IPS-11a (cell line): Measurements from ENCODE around the gene APOC1.
"Not testable (repeated sequence)": the region's sequence is repeated elsewhere in the genome, so short reads cannot be mapped to it uniquely, and the experiment has no call there.

ENCODE experiments used
- H3K4me3 ChIP-seq: one replicate; pipeline ENCODE4 v1.5.1; 2013; ENCODE audit warnings: low read depth, low read length, control low read depth

Gene APOC1

DNA sequence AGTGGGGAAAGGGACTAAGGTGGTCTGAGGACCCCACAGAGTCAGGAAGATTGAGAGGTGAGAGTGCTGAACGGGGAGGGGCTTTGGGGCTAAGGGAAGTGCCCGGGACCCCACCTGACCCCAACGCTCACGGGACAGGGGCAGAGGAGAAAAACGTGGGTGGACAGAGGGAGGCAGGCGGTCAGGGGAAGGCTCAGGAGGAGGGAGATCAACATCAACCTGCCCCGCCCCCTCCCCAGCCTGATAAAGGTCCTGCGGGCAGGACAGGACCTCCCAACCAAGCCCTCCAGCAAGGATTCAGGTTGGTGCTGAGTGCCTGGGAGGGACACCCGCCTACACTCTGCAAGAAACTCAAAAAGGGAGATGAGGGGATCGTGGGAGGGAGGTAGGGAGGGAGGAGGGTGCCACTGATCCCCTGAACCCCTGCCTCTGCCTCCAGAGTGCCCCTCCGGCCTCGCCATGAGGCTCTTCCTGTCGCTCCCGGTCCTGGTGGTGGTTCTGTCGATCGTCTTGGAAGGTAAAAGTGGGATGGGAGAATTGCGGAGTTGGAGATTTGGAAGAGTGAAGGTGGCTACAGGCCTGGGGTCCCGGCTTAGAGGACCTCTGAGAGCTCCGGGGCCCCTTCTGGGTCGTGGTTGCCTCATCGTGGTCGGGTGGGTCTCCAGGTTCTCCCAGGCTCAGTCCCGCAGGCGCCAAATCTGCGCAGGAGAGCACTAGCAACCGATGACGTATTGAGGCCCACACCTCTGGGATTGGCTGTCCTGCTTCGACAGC lies at the start of gene APOC1:
APOC1 (plus strand) TSS at position 176 of the 774 bp plus-strand sequence; CDS start at position 460, 284 bp downstream.
- H3K4me3 ChIP-seq = peak within 1 kb of the TSS; percentile 55

DNA sequence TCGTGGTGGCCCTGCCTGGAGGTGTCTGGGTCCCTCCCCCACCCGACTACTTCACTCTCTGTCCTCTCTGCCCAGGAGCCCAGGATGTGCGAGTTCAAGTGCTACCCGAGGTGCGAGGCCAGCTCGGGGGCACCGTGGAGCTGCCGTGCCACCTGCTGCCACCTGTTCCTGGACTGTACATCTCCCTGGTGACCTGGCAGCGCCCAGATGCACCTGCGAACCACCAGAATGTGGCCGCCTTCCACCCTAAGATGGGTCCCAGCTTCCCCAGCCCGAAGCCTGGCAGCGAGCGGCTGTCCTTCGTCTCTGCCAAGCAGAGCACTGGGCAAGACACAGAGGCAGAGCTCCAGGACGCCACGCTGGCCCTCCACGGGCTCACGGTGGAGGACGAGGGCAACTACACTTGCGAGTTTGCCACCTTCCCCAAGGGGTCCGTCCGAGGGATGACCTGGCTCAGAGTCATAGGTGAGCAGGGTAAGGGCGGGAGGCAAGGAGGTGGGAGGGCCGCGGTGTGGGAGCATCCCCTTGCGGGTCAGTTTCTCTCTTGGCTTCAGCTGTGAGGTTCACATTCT lies 49.1 kb upstream of the APOC1 start:
- H3K4me3 ChIP-seq = no peak overlapping the region

DNA sequence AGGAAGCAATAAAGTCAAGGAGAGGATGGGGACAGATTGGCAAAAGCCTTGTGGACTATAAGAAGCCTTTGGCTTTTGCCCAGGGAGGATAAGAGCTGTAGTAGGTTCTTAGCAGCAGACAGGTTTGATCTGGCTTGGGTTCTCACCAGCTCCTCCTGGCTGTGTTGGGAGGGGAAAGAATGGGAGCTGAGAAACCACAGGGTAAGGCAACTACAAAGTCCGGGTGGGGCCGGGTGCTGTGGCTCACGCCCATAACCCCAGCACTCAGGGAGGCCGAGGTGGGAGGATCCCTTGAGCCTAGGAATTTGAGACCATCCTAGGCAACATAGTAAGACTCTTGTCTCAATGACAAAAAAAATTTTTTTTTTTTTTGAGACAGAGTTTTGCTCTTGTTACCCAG lies 47.7 kb upstream of the APOC1 start:
- H3K4me3 ChIP-seq = no peak overlapping the region

DNA sequence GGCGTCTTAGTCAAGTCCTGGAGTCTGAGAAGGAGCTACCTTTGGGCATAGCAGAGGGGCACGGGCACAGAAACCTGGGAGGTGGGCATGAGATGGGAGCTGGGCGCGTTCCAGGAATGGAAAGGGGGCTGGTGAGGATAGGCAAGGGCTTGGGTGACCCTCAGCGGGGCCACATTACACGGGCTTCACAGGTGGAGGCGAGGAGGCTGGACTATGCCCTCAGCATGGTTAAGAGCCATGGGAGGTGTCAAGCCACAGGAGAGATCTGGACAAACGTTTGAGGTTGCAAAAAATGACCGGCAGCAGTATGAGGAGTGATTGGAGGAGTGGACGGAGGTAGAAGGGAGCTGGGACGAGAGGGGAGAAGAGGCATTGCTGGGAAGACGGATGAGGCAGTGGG lies 46.8 kb upstream of the APOC1 start:
- no peak overlapping the region for H3K4me3 ChIP-seq

DNA sequence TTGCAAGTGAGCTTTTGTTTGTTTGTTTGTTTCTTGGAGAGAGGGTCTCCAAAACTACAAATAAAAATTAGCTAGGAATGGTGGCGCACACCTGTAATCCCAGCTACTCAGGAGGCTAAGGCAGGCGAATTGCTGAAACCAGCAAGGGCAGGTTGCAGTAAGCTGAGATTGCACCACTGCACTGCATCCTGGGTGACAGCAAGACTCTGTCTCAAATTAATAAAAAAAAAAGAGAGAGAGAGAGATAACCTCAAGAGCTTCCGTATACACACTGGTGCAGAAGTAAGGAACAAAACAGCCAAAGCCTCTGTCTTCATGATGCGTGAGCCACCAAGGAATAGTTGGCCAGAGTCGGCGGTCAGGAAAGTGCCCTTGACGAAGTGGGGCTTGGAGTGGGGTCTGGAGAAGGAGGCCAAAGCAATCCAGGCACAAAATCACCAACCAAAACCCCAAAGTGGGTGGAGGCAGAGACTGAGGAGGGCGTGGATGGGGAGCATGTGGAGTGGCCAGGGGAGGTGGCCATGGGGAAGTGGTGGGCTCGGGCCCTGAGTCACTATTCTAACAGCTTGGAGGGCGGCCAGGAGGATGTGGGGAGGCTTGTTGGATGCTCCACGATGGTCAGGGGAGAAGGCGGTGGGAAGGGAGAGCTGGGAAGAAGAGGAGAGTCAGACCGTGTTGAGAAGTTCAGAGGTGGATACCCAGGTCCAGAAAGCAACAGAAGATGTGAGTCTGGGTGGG lies 44.5 kb upstream of the APOC1 start:
- no peak overlapping the region for H3K4me3 ChIP-seq

DNA sequence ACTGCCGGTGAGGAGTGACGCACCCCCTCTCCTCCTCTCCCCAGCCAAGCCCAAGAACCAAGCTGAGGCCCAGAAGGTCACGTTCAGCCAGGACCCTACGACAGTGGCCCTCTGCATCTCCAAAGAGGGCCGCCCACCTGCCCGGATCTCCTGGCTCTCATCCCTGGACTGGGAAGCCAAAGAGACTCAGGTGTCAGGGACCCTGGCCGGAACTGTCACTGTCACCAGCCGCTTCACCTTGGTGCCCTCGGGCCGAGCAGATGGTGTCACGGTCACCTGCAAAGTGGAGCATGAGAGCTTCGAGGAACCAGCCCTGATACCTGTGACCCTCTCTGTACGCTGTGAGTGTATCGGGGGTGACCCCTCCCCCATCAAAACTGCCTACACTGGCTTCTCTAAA lies 42.6 kb upstream of the APOC1 start:
- H3K4me3 ChIP-seq = no peak overlapping the region

DNA sequence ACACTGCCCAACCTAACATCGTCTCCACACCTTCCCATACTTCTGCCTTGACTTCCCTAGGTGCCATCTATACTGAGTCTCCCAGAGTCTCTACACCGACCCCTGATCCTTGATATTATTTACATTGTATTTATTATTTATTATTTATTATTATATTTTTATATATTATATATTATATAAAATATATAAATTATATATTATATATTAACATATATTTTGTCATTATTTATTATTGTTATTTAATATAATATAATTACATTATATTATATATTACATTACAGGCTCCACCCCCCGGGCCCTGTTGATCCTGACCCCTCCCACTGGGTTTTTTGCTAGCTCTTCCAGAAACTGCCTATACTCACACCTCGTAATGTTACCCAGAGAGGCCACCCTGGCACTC lies 41.7 kb upstream of the APOC1 start:
- H3K4me3 ChIP-seq = no peak overlapping the region

DNA sequence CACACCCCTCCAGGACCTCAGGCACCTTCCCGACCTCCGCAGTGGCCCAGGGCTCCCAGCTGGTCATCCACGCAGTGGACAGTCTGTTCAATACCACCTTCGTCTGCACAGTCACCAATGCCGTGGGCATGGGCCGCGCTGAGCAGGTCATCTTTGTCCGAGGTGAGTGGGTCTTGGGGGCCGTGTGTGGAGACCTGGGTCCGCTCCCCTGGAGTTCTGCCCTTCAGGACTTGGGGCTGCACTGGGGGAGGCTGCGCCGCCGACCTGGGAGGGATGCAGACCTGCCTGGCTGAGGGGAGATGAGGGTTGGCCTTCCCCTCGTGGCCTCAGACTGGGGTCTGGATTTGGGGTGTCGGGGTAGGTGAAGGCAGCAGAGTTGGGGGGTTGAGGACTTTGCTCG lies 40.1 kb upstream of the APOC1 start:
- no peak overlapping the region for H3K4me3 ChIP-seq

DNA sequence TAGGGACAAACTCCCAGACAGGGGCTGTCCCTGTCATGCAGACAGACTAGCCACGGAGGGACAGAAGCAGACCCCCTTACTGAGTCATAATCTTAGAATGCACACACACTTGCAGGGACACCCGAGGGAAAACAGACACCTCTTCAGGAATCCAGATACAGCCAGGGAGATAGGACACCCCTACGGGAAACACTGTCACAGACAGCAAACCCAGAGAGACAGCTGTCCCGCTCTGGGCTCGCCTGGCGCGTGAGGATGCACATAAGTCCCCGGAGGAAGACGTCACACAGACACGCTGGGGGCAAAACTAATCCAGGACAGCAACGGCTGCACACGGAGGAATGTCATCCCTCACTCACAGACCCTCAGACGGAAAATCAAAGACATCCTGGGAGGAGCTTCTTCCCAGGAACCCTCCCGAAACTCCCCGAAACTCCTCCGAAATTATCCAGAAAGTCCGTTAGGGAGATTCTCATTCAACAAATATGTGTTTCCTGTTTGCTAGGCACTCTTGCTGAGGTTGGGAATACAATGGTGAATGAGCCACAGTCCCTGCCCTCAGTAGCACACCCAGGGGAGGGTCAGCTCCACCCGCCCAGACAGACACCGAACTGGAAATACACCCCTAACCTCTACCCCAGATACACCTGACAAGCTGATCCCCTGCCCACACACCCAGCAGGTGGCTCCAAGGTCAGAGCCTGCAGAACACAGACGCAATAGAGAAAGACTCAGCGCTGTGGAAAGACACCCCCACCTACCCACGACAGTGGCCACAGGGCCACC lies 38.5 kb upstream of the APOC1 start:
- no peak overlapping the region for H3K4me3 ChIP-seq

DNA sequence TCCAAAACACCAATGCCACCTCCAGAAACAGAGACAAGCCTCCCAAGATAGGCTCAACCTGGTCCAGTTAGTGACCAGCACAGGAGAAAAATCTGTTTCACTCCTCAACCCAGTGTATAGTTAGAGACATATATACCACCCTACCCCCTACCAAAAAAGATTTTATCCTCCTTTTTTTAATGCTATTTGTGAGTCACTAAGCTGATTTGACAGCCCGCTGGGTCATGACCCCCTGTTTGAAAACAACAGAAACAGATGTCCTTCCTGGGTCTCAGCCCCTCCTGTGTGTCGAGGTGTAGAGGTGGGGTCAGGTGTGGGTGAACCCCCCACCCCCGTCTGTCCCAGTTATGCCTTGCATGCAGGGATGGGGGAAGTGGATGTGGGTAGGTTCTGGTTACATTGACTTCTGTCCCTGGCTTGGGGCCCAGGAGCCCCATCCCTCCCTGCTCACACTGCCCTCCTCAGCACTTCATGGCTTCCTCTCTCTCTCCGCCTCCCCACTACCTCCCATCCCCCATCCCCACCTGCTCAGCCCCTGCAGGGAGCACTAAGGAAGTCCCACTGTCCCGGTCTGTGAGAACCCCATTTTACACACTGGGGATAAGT lies 37.4 kb upstream of the APOC1 start:
- no peak overlapping the region for H3K4me3 ChIP-seq

DNA sequence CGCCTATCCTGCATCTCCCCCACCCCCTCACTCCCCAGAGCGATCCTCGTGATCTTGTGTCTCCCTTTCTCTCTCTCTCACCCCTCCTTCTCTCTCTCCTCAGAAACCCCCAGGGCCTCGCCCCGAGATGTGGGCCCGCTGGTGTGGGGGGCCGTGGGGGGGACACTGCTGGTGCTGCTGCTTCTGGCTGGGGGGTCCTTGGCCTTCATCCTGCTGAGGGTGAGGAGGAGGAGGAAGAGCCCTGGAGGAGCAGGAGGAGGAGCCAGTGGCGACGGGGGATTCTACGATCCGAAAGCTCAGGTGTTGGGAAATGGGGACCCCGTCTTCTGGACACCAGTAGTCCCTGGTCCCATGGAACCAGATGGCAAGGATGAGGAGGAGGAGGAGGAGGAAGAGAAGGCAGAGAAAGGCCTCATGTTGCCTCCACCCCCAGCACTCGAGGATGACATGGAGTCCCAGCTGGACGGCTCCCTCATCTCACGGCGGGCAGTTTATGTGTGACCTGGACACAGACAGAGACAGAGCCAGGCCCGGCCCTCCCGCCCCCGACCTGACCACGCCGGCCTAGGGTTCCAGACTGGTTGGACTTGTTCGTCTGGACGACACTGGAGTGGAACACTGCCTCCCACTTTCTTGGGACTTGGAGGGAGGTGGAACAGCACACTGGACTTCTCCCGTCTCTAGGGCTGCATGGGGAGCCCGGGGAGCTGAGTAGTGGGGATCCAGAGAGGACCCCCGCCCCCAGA lies 36.1 kb upstream of the APOC1 start:
- H3K4me3 ChIP-seq = no peak overlapping the region

DNA sequence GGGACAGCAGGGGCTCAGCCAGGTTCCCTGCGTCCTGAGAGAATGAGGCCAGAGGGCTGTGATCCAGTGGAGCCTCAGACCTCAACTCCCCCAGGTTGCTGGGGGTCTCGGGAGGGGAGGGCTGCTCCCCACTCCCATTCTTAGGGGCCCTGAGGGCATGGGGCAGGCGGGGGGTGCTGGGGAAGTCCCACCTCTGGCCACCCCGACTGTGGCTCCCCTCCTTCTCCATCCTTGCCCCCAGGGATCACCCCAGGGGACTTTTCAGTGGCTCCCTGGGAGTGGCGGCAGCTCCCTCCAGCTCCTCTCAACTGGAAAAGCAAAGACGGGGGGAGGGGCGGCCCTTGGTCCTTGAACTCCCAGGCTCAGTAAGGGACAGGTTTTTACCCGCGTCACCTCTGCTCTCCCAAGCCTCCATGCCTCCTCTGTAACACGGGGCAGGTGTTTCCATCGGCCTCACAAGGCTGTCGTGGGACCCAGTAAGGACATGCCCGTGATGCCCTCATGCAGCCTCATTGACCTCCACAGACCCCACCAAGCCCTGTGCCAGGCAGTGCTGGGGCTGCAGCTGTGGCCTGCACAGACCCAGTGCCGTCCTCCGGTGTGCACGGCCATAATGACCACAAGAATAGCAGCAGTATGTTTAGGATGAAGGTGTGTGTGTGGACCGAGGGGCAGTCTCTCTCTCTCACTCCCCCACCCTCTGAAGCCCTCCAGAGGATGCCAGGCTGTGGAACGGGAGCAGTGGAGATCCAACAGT lies 34.9 kb upstream of the APOC1 start:
- H3K4me3 ChIP-seq = no peak overlapping the region

DNA sequence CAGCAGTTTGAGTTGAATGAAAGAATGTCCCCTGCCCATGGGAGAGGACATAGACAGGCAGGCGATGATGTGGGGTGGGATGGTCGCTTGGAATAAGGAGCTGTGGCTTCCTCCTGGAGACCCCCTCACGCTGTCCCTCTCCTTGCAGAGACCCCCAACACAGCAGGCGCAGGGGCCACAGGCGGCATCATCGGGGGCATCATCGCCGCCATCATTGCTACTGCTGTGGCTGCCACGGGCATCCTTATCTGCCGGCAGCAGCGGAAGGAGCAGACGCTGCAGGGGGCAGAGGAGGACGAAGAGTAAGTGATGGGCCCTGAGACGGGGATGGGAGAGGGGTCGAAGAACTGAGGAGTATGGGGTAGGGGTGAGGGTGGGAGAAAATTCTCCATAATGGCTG lies 32.3 kb upstream of the APOC1 start:
- no peak overlapping the region for H3K4me3 ChIP-seq

DNA sequence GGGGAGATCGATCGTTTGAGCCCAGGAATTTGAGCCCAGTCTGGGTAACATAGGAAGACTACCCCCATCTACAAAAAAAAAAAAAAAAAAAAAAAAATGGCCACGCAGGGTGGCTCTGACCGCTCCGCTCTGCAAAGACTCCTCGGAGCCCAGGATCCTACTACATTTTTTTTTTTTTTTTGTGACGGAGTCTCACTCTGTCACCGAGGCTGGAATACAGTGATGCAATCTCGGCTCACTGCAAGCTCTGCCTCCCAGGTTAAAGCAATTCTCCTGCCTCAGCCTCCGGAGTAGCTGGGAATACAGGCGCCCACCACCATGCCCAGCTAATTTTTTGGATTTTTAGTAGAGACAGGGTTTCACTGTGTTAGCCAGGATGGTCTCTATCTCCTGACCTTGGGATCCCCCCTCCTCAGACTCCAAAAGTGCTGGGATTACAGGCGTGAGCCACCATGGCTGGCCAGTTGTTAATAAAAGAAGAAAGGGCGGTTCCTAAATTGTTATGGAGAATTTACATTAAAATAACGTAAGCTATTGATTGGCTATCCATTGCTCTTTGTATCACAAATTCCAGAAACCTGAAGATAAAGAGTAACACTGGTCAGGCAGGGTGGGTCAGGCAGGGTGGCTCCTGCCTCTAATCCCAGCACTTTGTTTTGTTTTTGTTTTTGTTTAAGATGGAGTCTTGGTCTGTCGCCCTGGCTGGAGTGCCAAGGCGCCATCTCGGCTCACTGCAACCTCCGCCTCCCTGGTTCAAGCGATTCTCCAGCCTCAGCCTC lies 31.6 kb upstream of the APOC1 start:
- not testable (repeated sequence) for H3K4me3 ChIP-seq

DNA sequence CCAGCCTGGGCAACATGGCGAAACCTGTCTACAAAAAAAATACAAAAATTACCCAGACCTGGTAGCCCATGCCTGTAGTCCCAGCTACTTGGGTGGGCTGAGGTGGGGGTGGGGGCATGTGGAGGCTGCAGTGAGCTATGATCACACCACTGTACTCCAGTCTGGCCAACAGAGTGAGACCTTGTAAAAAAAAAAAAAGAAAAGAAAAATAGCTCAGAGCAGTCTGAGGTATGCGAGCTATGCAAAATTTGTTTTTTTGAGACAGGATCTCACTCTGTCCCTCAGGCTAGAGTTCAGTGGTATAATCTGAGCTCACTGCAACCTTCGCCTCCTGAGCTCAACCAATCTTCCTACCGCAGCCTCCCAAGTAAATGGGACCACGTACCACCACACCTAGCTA lies 30.5 kb upstream of the APOC1 start:
- H3K4me3 ChIP-seq = no peak overlapping the region

DNA sequence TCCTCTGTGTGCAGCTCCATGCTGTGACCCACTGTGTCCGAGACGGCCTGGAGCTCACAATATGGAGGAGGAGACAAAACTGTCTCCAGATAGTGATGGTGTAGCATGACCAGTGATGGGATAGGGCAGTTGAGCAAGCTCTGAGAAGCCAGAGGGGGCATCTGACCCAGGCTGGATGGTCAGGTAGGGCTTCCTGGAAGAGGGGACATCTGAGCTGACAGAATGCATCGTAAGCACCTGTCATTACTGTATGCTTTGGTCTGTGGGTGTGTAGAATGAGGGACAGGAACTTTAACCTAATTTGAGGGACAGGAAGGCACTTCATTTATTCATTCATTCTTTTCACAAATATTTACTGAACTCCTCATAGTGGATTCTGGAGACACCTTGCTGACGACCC lies 29.8 kb upstream of the APOC1 start:
- H3K4me3 ChIP-seq = no peak overlapping the region

DNA sequence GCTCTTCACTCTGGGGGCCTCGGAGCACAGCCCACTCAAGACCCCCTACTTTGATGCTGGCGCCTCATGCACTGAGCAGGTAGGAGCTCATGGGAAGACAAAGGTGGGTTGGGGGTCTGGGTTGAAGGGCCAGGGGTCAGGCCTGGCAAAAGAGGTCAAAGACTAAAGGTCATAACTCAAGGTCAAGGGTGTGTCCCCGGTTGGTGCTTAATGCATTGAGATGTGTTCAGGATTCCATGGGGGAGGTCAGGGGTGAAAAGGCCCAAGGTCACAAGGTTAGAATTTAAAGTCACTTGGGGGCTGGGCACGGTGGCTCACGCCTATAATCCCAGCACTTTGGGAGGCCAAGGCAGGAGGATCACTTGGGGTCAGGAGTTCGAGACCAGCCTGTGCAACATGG lies 28.3 kb upstream of the APOC1 start:
- H3K4me3 ChIP-seq = no peak overlapping the region

DNA sequence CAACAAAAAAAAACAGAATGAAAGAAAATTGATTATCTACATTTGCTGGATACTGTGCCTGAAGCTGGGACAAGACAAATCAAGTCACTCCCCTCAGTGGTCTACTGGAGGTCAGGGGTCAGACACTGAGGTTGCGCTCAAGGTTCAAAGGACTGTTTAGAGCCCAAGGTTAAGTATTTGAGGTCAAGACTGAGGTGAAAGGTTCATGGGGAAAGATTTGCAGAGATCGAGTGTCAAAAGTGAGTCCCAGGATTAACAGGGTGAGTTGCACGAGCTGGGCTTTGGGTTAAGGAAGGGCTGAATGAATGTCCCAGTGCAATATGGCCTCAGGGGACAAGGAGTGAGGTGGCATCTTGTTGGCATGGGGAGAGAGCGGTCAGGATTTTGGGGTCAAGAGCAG lies 26.8 kb upstream of the APOC1 start:
- no peak overlapping the region for H3K4me3 ChIP-seq

DNA sequence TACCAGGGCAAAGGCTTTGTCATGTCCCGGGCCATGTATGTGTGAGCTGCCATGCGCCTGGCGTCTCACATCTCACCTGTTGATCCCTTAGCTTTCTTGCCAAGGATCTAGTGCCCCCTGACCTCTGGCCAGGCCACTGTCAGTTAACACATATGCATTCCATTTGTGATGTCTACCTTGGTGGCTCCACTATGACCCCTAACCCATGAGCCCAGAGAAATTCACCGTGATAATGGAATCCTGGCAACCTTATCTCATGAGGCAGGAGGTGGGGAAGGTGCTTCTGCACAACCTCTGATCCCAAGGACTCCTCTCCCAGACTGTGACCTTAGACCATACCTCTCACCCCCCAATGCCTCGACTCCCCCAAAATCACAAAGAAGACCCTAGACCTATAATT lies 26.1 kb upstream of the APOC1 start:
- H3K4me3 ChIP-seq = not testable (repeated sequence)
